ENCODE data around the gene PTPRM.

Gene PTPRM

DNA sequence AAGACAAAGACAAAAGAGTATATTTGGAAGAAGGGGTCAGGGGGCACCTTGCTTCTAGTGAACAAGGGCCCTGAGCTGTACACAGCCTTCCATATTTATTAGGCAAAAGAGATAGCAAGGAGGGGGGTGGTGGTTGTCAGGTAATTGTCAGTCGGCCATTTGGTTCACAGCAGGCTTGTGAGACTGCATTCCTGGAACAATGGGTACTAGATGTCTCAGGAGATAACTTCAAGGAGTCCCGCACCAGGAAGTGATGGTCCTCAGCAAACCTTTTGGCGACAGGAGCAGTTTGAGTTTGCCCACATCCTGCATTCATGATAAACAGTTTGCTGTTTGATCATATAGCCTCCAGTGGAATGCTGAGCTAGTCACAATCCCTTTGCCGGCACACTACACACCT, 665.7 kb downstream of the PTPRM start:
- H3K4me2 ChIP-seq (ENCODE audit: low read length): no peak overlapping the region
- H3K9me3 ChIP-seq (ENCODE audit: control insufficient read depth, insufficient read depth, low read length): no peaks in the 10 kb centered on the region
- H3K36me3 ChIP-seq (ENCODE audit: control insufficient read depth, low read length): no peaks in the 10 kb centered on the region
- H3K27ac ChIP-seq (ENCODE audit: low read depth, low read length): no peak overlapping the region
- H3K27me3 ChIP-seq (ENCODE audit: control insufficient read depth, low read length): no peaks in the 10 kb centered on the region
- no peaks in the 10 kb centered on the region for H4K20me1 ChIP-seq (ENCODE audit: control insufficient read depth, insufficient read depth, low read depth, low read length)
- no peaks in the 10 kb centered on the region for H3K79me2 ChIP-seq (ENCODE audit: control insufficient read depth, low read length)
- TF ChIP-seq, protein P1, sequence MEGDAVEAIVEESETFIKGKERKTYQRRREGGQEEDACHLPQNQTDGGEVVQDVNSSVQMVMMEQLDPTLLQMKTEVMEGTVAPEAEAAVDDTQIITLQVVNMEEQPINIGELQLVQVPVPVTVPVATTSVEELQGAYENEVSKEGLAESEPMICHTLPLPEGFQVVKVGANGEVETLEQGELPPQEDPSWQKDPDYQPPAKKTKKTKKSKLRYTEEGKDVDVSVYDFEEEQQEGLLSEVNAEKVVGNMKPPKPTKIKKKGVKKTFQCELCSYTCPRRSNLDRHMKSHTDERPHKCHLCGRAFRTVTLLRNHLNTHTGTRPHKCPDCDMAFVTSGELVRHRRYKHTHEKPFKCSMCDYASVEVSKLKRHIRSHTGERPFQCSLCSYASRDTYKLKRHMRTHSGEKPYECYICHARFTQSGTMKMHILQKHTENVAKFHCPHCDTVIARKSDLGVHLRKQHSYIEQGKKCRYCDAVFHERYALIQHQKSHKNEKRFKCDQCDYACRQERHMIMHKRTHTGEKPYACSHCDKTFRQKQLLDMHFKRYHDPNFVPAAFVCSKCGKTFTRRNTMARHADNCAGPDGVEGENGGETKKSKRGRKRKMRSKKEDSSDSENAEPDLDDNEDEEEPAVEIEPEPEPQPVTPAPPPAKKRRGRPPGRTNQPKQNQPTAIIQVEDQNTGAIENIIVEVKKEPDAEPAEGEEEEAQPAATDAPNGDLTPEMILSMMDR (IDR thresholded peaks at IDR 0.05; ENCODE audit: low read depth, low read length, poor library complexity, severe bottlenecking): no peak
- TF ChIP-seq EZH2phosphoT487 (IDR thresholded peaks at IDR 0.05; ENCODE audit: borderline replicate concordance, low read length): no peak
- H3K9me2 ChIP-seq (replicated peaks; ENCODE audit: control insufficient read depth, low read length): no peaks in the 10 kb centered on the region
- no peaks in the 10 kb centered on the region for H3K4me1 ChIP-seq (ENCODE audit: control insufficient read depth, low read length)
- H3F3A ChIP-seq (ENCODE audit: control insufficient read depth, insufficient read depth): no peaks in the 10 kb centered on the region
- H3K4me3 ChIP-seq (ENCODE audit: low read length): no peak overlapping the region

DNA sequence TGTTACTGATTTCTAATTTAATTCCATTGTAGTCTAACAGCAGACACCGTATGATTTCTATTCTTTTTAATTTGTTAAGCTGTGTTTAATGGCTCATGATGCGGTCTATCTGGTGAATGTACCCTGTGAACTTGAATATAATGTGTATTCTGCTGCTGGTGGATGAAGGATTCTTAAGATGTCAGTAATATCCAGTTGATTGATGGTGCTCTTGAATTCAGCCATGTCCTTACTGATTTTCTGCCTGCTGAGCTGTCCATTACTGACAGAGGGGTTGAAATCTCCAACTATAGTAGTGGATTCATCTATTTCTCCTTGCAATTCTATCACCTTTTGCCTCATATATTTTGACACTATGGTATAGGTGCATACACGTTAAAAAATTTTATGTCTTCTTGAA, 668.8 kb downstream of the PTPRM start:
- Histone ChIP-seq H3K4me3 (ENCODE audit: low read length) (no peak overlapping the region), H3F3A (ENCODE audit: control insufficient read depth, insufficient read depth) (no peaks in the 10 kb centered on the region), H4K20me1 (ENCODE audit: control insufficient read depth, insufficient read depth, low read depth, low read length) (no peaks in the 10 kb centered on the region), H3K4me1 (ENCODE audit: control insufficient read depth, low read length) (no peaks in the 10 kb centered on the region), H3K4me2 (ENCODE audit: low read length) (no peak overlapping the region), H3K27ac (ENCODE audit: low read depth, low read length) (no peak overlapping the region), H3K27me3 (ENCODE audit: control insufficient read depth, low read length) (no peaks in the 10 kb centered on the region), H3K9me2 (replicated peaks; ENCODE audit: control insufficient read depth, low read length) (no peaks in the 10 kb centered on the region), H3K36me3 (ENCODE audit: control insufficient read depth, low read length) (no peaks in the 10 kb centered on the region), H3K79me2 (ENCODE audit: control insufficient read depth, low read length) (no peaks in the 10 kb centered on the region), H3K9me3 (ENCODE audit: control insufficient read depth, insufficient read depth, low read length) (no peaks in the 10 kb centered on the region)
- no peak for TF ChIP-seq EZH2phosphoT487 (IDR thresholded peaks at IDR 0.05; ENCODE audit: borderline replicate concordance, low read length)
- TF ChIP-seq, protein P1 (IDR thresholded peaks at IDR 0.05; ENCODE audit: low read depth, low read length, poor library complexity, severe bottlenecking): no peak

DNA sequence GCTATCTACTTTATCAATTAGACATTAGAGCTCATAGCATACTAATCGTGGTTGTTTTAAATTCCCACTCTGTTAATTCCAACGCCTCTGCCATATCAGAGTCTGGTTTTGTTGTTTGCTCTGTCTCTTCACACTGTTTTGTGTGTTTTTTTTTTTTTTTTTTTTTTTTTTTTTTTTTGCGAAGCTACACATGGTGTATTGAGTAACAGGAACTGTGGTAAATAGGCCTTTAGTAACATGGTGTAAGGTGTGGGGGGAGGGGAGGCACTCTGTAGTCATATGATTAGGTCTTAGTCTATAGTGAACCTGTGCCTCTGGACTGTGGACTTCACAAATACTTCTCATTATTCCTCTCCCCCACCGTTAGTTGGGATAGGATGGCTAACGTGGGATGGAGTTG, 671.4 kb downstream of the PTPRM start:
- no peak overlapping the region for H3K4me2 ChIP-seq (ENCODE audit: low read length)
- no peaks in the 10 kb centered on the region for H3K9me3 ChIP-seq (ENCODE audit: control insufficient read depth, insufficient read depth, low read length)
- no peak overlapping the region for H3K4me3 ChIP-seq (ENCODE audit: low read length)
- H3K79me2 ChIP-seq (ENCODE audit: control insufficient read depth, low read length): no peaks in the 10 kb centered on the region
- TF ChIP-seq, protein P1 (IDR thresholded peaks at IDR 0.05; ENCODE audit: low read depth, low read length, poor library complexity, severe bottlenecking): no peak
- TF ChIP-seq EZH2phosphoT487 (IDR thresholded peaks at IDR 0.05; ENCODE audit: borderline replicate concordance, low read length): no peak
- H3F3A ChIP-seq (ENCODE audit: control insufficient read depth, insufficient read depth): no peaks in the 10 kb centered on the region
- H3K27me3 ChIP-seq (ENCODE audit: control insufficient read depth, low read length): no peaks in the 10 kb centered on the region
- H3K4me1 ChIP-seq (ENCODE audit: control insufficient read depth, low read length): no peaks in the 10 kb centered on the region
- no peaks in the 10 kb centered on the region for H4K20me1 ChIP-seq (ENCODE audit: control insufficient read depth, insufficient read depth, low read depth, low read length)
- no peaks in the 10 kb centered on the region for H3K9me2 ChIP-seq (replicated peaks; ENCODE audit: control insufficient read depth, low read length)
- H3K27ac ChIP-seq (ENCODE audit: low read depth, low read length): no peak overlapping the region
- H3K36me3 ChIP-seq (ENCODE audit: control insufficient read depth, low read length): no peaks in the 10 kb centered on the region

DNA sequence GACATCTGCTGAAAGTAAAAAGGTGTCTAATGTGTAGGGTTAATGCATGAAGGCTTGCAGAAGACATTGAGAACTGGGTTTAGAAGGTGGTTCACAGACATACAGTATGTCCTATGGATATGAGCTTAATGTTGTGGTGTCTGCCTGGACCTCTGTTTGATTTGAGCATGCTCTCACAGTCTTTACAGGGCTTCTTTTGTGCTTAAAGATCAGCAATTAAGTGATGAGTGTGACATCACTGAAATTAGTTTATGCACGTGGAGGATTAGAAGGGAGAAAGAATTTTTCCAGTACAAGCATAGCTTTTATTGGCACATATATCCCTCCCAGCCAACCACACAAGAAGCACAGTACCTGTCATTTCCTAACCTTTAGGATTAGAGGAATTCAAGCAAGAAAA, 674.6 kb downstream of the PTPRM start:
- no peaks in the 10 kb centered on the region for H3K9me3 ChIP-seq (ENCODE audit: control insufficient read depth, insufficient read depth, low read length)
- no peak overlapping the region for H3K4me3 ChIP-seq (ENCODE audit: low read length)
- H3K4me2 ChIP-seq (ENCODE audit: low read length): no peak overlapping the region
- no peak for TF ChIP-seq EZH2phosphoT487 (IDR thresholded peaks at IDR 0.05; ENCODE audit: borderline replicate concordance, low read length)
- TF ChIP-seq, protein P1 (IDR thresholded peaks at IDR 0.05; ENCODE audit: low read depth, low read length, poor library complexity, severe bottlenecking): no peak
- no peaks in the 10 kb centered on the region for H4K20me1 ChIP-seq (ENCODE audit: control insufficient read depth, insufficient read depth, low read depth, low read length)
- H3K27ac ChIP-seq (ENCODE audit: low read depth, low read length): no peak overlapping the region
- H3F3A ChIP-seq (ENCODE audit: control insufficient read depth, insufficient read depth): no peaks in the 10 kb centered on the region
- H3K27me3 ChIP-seq (ENCODE audit: control insufficient read depth, low read length): no peaks in the 10 kb centered on the region
- no peaks in the 10 kb centered on the region for H3K79me2 ChIP-seq (ENCODE audit: control insufficient read depth, low read length)
- H3K4me1 ChIP-seq (ENCODE audit: control insufficient read depth, low read length): no peaks in the 10 kb centered on the region
- no peaks in the 10 kb centered on the region for H3K36me3 ChIP-seq (ENCODE audit: control insufficient read depth, low read length)
- H3K9me2 ChIP-seq (replicated peaks; ENCODE audit: control insufficient read depth, low read length): no peaks in the 10 kb centered on the region
